ENCODE data around the gene SCP2D1.

- no peak for TF ChIP-seq CTCF (IDR thresholded peaks at IDR 0.05)
- TF ChIP-seq POLR2A (IDR thresholded peaks at IDR 0.05) = no peak
- no peak for TF ChIP-seq POLR2AphosphoS5 (IDR thresholded peaks at IDR 0.05)
These were observed 45.2 kb downstream of the SCP2D1 start for GRCh38 chr20:18858816-18859215.
